Endothelial cell of umbilical vein (primary cell): ENCODE results near the gene SDCCAG8.

ENCODE experiments used
- CTCF ChIP-seq, 2 donors: IDR thresholded peaks; 1 replicate in 1 of 2; 2 replicates in 1 of 2; pipeline ENCODE4 v1.5.1; 2011; ENCODE audit warnings: low read length in 2 of 2, mild to moderate bottlenecking in 2 of 2, moderate library complexity in 2 of 2, control low read depth in 1 of 2, inconsistent platforms in 1 of 2, low read depth in 1 of 2; ENCODE audit not compliant: insufficient read depth in 1 of 2; ENCODE audit errors: extremely low read depth in 1 of 2
- EZH2 ChIP-seq: IDR thresholded peaks from 2 replicates; pipeline ENCODE4 v1.6.1; 2012; ENCODE audit warnings: borderline replicate concordance, low read depth, mild to moderate bottlenecking, moderate library complexity, low read length, inconsistent platforms; ENCODE audit not compliant: severe bottlenecking
- GATA2 ChIP-seq: IDR thresholded peaks from 2 replicates; pipeline ENCODE4 v1.7.0; 2011; ENCODE audit warnings: low read depth, mild to moderate bottlenecking, moderate library complexity, mixed read lengths, low read length; ENCODE audit not compliant: insufficient read length, insufficient read depth
- POLR2AphosphoS5 ChIP-seq: IDR thresholded peaks from 2 replicates; pipeline ENCODE4 v1.6.1; 2012; ENCODE audit warnings: low read depth, mild to moderate bottlenecking, control low read depth, low read length, moderate library complexity; ENCODE audit not compliant: insufficient read depth
- TF ChIP-seq, protein P1 (sequence below): IDR thresholded peaks from 2 replicates; pipeline ENCODE4 v1.6.1; 2011; ENCODE audit not compliant: insufficient read depth, insufficient read length

GRCh38 chr1:243433737-243434370, 178.0 kb downstream of the SDCCAG8 start:
- TF ChIP-seq CTCF (IDR thresholded peaks at IDR 0.05; ENCODE audit: extremely low read depth in 1 of 2, insufficient read depth in 1 of 2, low read depth in 1 of 2, low read length in 2 of 2): no peak
- no peak for TF ChIP-seq EZH2
- no peak for TF ChIP-seq GATA2
- TF ChIP-seq POLR2AphosphoS5: no peak
- TF ChIP-seq, protein P1, sequence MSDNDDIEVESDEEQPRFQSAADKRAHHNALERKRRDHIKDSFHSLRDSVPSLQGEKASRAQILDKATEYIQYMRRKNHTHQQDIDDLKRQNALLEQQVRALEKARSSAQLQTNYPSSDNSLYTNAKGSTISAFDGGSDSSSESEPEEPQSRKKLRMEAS: no peak
